ENCODE data around the gene DDX55.

DNA sequence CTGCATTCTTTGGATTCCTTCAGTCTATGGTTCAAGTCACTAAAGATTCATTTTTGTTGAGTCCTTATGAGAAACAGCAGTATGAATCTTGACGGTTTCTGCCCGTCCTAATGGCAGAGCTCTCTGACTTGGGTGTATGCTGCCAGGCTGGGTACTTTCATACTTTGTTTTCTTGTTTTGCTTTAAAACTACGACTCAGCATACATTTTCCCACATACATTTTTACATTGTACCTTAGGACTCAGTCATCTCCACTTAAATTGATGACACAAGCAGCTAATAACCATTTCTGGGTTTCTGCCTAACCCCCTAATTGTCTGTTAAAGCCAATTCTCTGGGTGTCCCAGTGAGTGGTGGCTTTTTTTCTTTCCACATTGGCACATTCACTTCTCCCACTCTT lies 4.8 kb upstream of the DDX55 start:
- TF ChIP-seq, protein P1, sequence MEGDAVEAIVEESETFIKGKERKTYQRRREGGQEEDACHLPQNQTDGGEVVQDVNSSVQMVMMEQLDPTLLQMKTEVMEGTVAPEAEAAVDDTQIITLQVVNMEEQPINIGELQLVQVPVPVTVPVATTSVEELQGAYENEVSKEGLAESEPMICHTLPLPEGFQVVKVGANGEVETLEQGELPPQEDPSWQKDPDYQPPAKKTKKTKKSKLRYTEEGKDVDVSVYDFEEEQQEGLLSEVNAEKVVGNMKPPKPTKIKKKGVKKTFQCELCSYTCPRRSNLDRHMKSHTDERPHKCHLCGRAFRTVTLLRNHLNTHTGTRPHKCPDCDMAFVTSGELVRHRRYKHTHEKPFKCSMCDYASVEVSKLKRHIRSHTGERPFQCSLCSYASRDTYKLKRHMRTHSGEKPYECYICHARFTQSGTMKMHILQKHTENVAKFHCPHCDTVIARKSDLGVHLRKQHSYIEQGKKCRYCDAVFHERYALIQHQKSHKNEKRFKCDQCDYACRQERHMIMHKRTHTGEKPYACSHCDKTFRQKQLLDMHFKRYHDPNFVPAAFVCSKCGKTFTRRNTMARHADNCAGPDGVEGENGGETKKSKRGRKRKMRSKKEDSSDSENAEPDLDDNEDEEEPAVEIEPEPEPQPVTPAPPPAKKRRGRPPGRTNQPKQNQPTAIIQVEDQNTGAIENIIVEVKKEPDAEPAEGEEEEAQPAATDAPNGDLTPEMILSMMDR (IDR thresholded peaks at IDR 0.05; ENCODE audit: low read length), result no peak
- TF ChIP-seq EZH2 (IDR thresholded peaks at IDR 0.05; ENCODE audit: borderline replicate concordance, low read length), result no peak

All from OCI-LY1 (cell line).